Measurements from ENCODE around the gene FOXN3. TPM values are rescaled to one million over a fixed set of nuclear protein-coding genes. Genes with fewer than 3 reads are reported as not detected.

FOXN3 gene
- total and polyA plus RNA-seq, 10 of the 15 experiments (the other 5 are each of a cell fraction or from before 2014, with no cell fraction given), result 4.5 to 68.9 (median 29.7) TPM

GRCh38 chr14:89303456-89304435, 113.3 kb downstream of the FOXN3 start (continued):
- TF ChIP-seq NR2C1 (IDR thresholded peaks at IDR 0.05), result no peak
- 0 out of 2 replicates have a peak, but pooled peaks have one; percentile 19 for TF ChIP-seq REST (IDR thresholded peaks at IDR 0.05; ENCODE audit: low read depth, low read length)
- TF ChIP-seq EED (IDR thresholded peaks at IDR 0.05; ENCODE audit: low read depth), result peak; percentile 73; the same call in 1 of the 2 replicates
- no peak for TF ChIP-seq SMAD5 (IDR thresholded peaks at IDR 0.05; ENCODE audit: low read depth)
- TF ChIP-seq FOS (IDR thresholded peaks at IDR 0.05; ENCODE audit: borderline replicate concordance, extremely low read depth, insufficient read length), result no peak
- 0 out of 2 replicates have a peak, but pooled peaks have one; percentile 53 for TF ChIP-seq PAX8 (IDR thresholded peaks at IDR 0.05)
- peak; percentile 65 for TF ChIP-seq CREM (IDR thresholded peaks at IDR 0.05; ENCODE audit: low read depth)
- peak; percentile 24; the same call in 1 of the 2 replicates for TF ChIP-seq RAD51 (IDR thresholded peaks at IDR 0.05)
- TF ChIP-seq SPI1 (IDR thresholded peaks at IDR 0.05; ENCODE audit: borderline replicate concordance, insufficient read depth, low read depth, low read length), result peak; percentile 100
- no peak for TF ChIP-seq CEBPB (IDR thresholded peaks at IDR 0.05; ENCODE audit: borderline replicate concordance in 1 of 2, low read depth in 2 of 2, low read length in 2 of 2)
- peak; percentile 70 for TF ChIP-seq POLR2A (IDR thresholded peaks at IDR 0.05; ENCODE audit: low read depth, low read length)
- peak; percentile 47 for TF ChIP-seq BCL3 (IDR thresholded peaks at IDR 0.05; ENCODE audit: borderline replicate concordance, insufficient read depth, low read depth, low read length, poor library complexity, severe bottlenecking)
- no peak for TF ChIP-seq WRNIP1 (IDR thresholded peaks at IDR 0.05; ENCODE audit: borderline replicate concordance, low read depth, low read length)
- TF ChIP-seq E2F8 (IDR thresholded peaks at IDR 0.05; ENCODE audit: low read depth, partially characterized antibody), result peak; percentile 48
- TF ChIP-seq IKZF1 (conservative IDR thresholded peaks at IDR 0.05), result peak; percentile 75
- TF ChIP-seq E2F4 (IDR thresholded peaks at IDR 0.05; ENCODE audit: low read depth, low read length), result 0 out of 2 replicates have a peak, but pooled peaks have one; percentile 29
- TF ChIP-seq CHD2 (IDR thresholded peaks at IDR 0.05; ENCODE audit: borderline replicate concordance, low read depth, low read length), result peak; percentile 54; the same call in 1 of the 2 replicates
- no peak for TF ChIP-seq RBBP5 (conservative IDR thresholded peaks at IDR 0.05)
- TF ChIP-seq JUNB (IDR thresholded peaks at IDR 0.05), result peak; percentile 50
- peak; percentile 57; the same call in 1 of the 2 replicates for TF ChIP-seq MXI1 (IDR thresholded peaks at IDR 0.05; ENCODE audit: low read depth, low read length)
- peak; percentile 74 to 79; a peak in 3 of 4 replicates for TF ChIP-seq IKZF2 (IDR thresholded peaks at IDR 0.05)
